WERI-Rb-1 (cell line): ENCODE results near the gene ST6GALNAC4.
"Not testable (repeated sequence)": the region's sequence is repeated elsewhere in the genome, so short reads cannot be mapped to it uniquely, and the experiment has no call there.

Experiments used
- DNase-seq: peaks from one replicate; pipeline ENCODE4 v3.0.0-alpha.2; 2020
- H3K27ac ChIP-seq: fragments of 250-450 bp; sonication (Bioruptor Pico); 2 replicates; pipeline ENCODE4 v1.5.1; 2020; ENCODE audit warnings: mild to moderate bottlenecking, moderate library complexity
- H3K27me3 ChIP-seq: fragments of 250-450 bp; sonication (Bioruptor Pico); 2 replicates; pipeline ENCODE4 v1.5.1; 2021; ENCODE audit warnings: mild to moderate bottlenecking, low read depth, moderate library complexity; ENCODE audit not compliant: insufficient read depth, severe bottlenecking
- H3K36me3 ChIP-seq: fragments of 250-450 bp; sonication (Bioruptor Pico); 2 replicates; pipeline ENCODE4 v1.5.1; 2020; ENCODE audit warnings: mild to moderate bottlenecking, moderate library complexity
- H3K4me3 ChIP-seq: 2 replicates; pipeline ENCODE4 v1.5.1; 2011; ENCODE audit warnings: low read depth, mild to moderate bottlenecking, control low read depth, low read length
- H3K9me3 ChIP-seq: fragments of 250-450 bp; sonication (Bioruptor Pico); 2 replicates; pipeline ENCODE4 v1.5.1; 2021; ENCODE audit warnings: mild to moderate bottlenecking, moderate library complexity; ENCODE audit not compliant: severe bottlenecking
- TF ChIP-seq, protein P1 (sequence below): IDR thresholded peaks from 2 replicates; pipeline ENCODE4 v1.5.1; 2011; ENCODE audit warnings: low read depth, mild to moderate bottlenecking, control low read depth, inconsistent platforms, low read length

ST6GALNAC4 gene

DNA sequence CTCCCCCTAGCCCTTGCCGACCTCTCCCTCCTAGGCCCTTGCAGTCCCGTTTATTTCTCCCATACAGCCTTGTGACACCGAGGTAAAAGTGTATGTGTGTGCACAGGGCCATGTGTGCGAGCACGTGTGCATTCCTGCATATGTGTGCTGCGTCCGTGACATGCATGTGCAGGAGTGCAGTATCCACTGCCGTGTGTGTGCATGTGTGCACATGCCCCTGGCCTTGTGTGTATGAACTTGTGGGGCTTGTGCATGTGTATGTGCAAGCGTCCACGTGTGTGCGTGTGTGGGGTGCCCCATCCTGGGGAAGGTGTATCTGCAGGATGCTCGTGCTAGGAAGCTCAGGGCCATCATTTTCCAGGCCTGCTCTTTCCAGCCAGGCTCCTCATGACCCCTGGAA lies 46.0 kb downstream of the ST6GALNAC4 start:
- H3K36me3 ChIP-seq, result peaks cover 68% of the 10 kb centered on the region

GRCh38 chr9:127870153-127870491 lies 46.7 kb downstream of the ST6GALNAC4 start:
- not testable (repeated sequence) for H3K4me3 ChIP-seq, H3K27me3 ChIP-seq, H3K27ac ChIP-seq, DNase-seq, H3K9me3 ChIP-seq
- peaks cover 71% of the 10 kb centered on the region for H3K36me3 ChIP-seq

More for the DNA sequence above, 46.0 kb downstream of the ST6GALNAC4 start:
- Histone ChIP-seq H3K27me3 (no peaks in the 10 kb centered on the region), H3K9me3 (no peaks in the 10 kb centered on the region), H3K4me3 (no peak overlapping the region), H3K27ac (no peak overlapping the region)
- DNase-seq, result no peak
- TF ChIP-seq, protein P1, sequence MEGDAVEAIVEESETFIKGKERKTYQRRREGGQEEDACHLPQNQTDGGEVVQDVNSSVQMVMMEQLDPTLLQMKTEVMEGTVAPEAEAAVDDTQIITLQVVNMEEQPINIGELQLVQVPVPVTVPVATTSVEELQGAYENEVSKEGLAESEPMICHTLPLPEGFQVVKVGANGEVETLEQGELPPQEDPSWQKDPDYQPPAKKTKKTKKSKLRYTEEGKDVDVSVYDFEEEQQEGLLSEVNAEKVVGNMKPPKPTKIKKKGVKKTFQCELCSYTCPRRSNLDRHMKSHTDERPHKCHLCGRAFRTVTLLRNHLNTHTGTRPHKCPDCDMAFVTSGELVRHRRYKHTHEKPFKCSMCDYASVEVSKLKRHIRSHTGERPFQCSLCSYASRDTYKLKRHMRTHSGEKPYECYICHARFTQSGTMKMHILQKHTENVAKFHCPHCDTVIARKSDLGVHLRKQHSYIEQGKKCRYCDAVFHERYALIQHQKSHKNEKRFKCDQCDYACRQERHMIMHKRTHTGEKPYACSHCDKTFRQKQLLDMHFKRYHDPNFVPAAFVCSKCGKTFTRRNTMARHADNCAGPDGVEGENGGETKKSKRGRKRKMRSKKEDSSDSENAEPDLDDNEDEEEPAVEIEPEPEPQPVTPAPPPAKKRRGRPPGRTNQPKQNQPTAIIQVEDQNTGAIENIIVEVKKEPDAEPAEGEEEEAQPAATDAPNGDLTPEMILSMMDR, result no peak

GRCh38 chr9:127869310-127870152 lies 47.3 kb downstream of the ST6GALNAC4 start:
- Histone ChIP-seq H3K27me3 (no peaks in the 10 kb centered on the region), H3K9me3 (no peaks in the 10 kb centered on the region), H3K27ac (no peak overlapping the region; the same call in 1 of the 2 replicates), H3K36me3 (peaks cover 68% of the 10 kb centered on the region), H3K4me3 (no peak overlapping the region)
- DNase-seq, result peak; percentile 96
- TF ChIP-seq, protein P1, result peak; percentile 97

DNA sequence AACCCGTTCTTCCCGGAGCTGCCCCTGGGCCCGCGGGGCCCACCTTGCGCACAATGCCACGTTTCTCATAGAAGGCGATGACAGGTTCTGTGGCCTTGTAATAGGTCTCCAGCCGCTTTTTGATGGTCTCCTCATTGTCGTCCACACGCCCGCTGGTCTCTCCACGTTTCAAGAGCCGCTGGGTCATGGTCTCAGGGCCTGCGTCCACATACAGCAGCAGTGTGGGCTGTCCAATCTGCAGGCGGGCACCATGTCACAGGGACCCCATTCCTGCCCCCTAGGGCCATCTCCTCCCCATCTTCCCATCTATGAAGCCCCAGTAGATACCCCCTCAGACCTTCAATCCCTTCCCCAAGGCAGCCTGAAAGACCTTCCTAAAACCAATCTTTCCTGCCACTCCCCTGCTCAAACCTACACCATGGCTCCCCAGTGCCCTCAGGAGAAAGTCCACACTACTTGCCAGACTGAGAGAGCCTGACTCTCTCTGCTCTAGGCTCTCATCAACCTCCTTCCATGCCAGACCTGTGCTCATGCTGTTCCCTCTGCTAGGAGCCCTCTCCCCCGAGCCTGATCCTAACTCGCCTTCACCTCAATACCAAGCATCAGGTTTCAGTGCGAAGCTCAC lies 48.5 kb downstream of the ST6GALNAC4 start:
- TF ChIP-seq, protein P1, result no peak
- no peaks in the 10 kb centered on the region for H3K9me3 ChIP-seq
- DNase-seq, result no peak
- peak overlapping the region; percentile 30; the same call in 1 of the 2 replicates for H3K27ac ChIP-seq
- H3K27me3 ChIP-seq, result no peaks in the 10 kb centered on the region
- peaks cover 59% of the 10 kb centered on the region for H3K36me3 ChIP-seq
- no peak overlapping the region for H3K4me3 ChIP-seq

DNA sequence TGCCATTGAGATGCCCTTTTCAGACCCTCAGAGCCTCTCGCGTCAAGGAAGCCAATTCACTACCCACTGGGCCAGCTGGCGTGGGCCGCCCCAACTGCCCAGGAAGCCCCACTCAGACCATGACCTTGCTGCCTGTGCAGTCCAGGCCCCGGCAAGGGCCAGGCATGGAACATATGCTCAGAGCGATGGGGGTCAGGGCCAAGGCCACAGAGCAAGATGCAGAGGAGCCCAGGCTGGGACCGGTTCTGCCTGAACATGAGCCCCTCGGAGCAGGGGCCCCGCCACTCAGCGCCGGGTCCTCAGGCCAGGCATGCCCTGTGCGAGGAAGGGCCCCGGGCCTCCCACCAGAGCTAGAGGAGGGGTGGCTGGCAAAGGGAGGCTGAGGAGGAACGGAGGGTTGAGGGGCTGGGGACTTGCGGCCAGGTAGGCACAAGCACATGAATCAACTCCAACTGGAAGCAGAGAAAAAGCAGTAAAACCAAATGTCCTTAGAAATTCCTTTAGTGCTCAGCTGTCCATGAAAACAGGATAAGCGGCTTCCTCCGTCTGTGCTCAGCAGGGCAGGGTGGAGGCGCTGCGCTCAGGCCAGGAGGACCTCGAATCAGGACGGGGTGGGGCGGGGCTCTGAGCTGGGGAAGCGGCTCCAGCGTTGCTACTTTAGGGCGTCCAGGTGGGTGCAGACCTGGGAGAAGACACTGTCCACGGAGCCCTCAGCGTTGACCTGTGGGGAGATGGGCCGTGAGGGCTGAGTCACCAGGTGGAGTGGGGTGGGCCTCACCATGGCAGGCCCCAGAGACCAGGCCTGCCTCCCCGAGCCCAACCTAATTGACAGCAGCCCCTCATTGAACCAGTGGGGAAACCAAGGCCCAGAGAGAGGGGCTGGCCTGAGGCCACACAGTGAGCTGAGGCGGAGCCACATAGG lies 49.2 kb downstream of the ST6GALNAC4 start:
- H3K36me3 ChIP-seq, result peaks cover 51% of the 10 kb centered on the region
- peak; percentile 87 for DNase-seq
- H3K4me3 ChIP-seq, result no peak overlapping the region
- no peaks in the 10 kb centered on the region for H3K9me3 ChIP-seq
- H3K27me3 ChIP-seq, result no peaks in the 10 kb centered on the region
- H3K27ac ChIP-seq, result peak overlapping the region; percentile 30
- TF ChIP-seq, protein P1, result peak; percentile 48
